Measurements from ENCODE around the gene ENPP1.

ENPP1 gene

DNA sequence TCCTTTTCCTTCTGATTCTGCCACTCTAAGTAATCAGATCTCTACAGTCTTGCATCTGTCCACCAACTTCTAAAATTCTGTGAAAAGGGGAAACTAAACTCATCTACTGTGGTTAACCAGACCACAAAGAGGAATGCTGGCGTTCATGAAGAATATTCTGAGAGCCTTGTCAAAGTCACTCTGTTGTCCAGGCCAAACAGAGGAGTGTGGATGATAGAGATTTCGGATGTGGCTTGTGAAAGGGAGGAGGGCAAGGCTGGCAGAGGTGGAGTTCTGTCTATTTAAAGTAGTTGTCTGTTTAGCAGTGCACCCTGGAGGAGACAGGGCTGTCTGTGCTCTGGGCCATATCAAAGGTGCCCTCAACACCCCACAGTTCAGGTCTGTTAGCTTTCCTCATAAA, 109.5 kb downstream of the ENPP1 start:
- Histone ChIP-seq H3K4me3 (ENCODE audit: insufficient read depth, low read depth, low read length, poor library complexity, severe bottlenecking) (no peak overlapping the region), H3K27me3 (replicated peaks; ENCODE audit: control insufficient read depth, insufficient read depth, low read length, poor library complexity, severe bottlenecking) (no peaks in the 10 kb centered on the region), H3K9me3 (ENCODE audit: control insufficient read depth, low read length) (no peaks in the 10 kb centered on the region), H3K36me3 (ENCODE audit: control insufficient read depth, insufficient read depth, low read length) (no peaks in the 10 kb centered on the region), H3K27ac (ENCODE audit: insufficient read depth, low read length, poor library complexity, severe bottlenecking) (no peak overlapping the region), H3K4me1 (ENCODE audit: control insufficient read depth, insufficient read depth, low read length, poor library complexity, severe bottlenecking) (peaks cover 7% of the 10 kb centered on the region)
- DNase-seq, result no peak

DNA sequence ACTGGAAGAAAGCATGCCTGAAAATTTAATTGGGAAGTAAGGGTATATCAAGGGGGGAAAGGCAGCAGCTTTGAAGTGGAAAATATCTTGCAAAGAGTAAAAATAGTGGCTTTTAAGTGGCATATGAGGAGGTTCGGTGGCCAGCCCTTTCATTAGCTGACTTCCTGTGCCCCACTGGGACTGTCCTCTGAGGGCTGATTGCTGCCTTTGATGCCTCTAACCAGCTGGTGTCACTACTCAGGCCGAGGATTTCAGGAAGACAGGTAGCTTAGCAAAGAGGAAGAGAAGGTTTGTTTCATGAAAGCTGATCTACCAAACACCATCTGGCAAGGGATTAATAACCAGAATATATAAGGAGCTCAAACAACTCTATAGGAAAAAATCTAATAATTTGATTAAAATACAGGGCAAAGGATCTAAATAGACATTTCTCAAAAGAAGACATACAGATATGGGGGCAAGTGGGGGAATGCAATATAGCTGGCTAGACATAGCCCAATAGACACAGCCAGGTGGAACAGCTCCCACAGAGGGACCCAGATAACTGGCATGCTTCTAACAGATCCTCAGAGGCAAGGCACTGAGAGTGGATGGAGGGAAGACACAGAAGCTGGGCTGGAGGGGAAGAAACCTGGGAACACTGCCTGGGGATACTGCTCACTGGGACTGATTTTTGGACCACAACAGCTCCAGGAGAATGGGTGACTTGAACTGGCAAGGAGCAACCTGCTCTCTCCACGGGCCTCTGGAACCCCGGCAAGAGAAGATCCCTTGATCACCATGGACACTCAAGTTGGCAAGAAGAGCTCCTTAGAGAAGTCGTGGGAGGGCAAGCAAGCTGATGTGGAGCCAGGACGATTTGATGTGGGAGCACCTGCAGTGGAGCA, 110.2 kb downstream of the ENPP1 start:
- H3K36me3 ChIP-seq (ENCODE audit: control insufficient read depth, insufficient read depth, low read length), result no peaks in the 10 kb centered on the region
- peaks cover 6% of the 10 kb centered on the region for H3K4me1 ChIP-seq (ENCODE audit: control insufficient read depth, insufficient read depth, low read length, poor library complexity, severe bottlenecking)
- no peak for DNase-seq
- H3K27me3 ChIP-seq (replicated peaks; ENCODE audit: control insufficient read depth, insufficient read depth, low read length, poor library complexity, severe bottlenecking), result no peaks in the 10 kb centered on the region
- no peak overlapping the region for H3K27ac ChIP-seq (ENCODE audit: insufficient read depth, low read length, poor library complexity, severe bottlenecking)
- no peak overlapping the region for H3K4me3 ChIP-seq (ENCODE audit: insufficient read depth, low read depth, low read length, poor library complexity, severe bottlenecking)
- no peaks in the 10 kb centered on the region for H3K9me3 ChIP-seq (ENCODE audit: control insufficient read depth, low read length)

DNA sequence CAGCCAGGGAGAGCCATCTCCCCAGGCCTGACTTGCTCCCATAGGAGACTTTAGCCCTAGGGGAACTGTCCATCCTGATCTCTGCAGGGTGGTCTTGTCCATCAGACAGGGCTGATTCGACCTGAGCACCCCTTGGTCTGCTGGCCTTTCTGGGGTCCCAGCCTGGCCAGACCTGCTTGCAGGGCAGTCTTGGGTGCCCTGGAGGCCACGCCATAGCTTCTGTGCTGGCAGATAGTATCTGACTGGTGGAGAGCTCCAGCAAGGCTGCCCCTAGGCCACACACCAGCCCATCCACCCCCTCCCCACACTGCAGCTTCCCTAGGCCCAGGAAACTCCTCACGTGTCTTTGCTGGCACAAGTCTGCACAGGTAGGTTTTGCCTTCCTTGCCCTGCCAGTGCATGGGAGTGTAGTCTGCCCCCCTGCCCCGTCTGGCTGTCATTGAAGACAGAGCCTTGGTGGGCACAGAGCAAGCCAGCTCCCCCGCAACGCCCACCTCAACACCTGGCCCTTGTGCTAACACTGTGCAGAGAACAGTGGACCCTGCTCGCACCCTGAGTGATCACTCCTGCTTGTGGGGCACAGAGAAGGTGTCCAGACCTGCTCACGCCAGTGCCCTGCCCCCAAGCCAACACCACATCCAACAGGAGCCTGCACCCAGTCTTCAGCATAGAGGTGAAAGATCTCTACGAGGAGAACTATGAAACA, 111.0 kb downstream of the ENPP1 start:
- Histone ChIP-seq H3K9me3 (ENCODE audit: control insufficient read depth, low read length) (no peaks in the 10 kb centered on the region), H3K4me3 (ENCODE audit: insufficient read depth, low read depth, low read length, poor library complexity, severe bottlenecking) (no peak overlapping the region), H3K27ac (ENCODE audit: insufficient read depth, low read length, poor library complexity, severe bottlenecking) (no peak overlapping the region), H3K36me3 (ENCODE audit: control insufficient read depth, insufficient read depth, low read length) (no peaks in the 10 kb centered on the region), H3K4me1 (ENCODE audit: control insufficient read depth, insufficient read depth, low read length, poor library complexity, severe bottlenecking) (peaks cover 6% of the 10 kb centered on the region), H3K27me3 (replicated peaks; ENCODE audit: control insufficient read depth, insufficient read depth, low read length, poor library complexity, severe bottlenecking) (no peaks in the 10 kb centered on the region)
- no peak for DNase-seq

- DNase-seq, result no peak
- Histone ChIP-seq H3K36me3 (ENCODE audit: control insufficient read depth, insufficient read depth, low read length) (no peaks in the 10 kb centered on the region), H3K4me1 (ENCODE audit: control insufficient read depth, insufficient read depth, low read length, poor library complexity, severe bottlenecking) (peaks cover 6% of the 10 kb centered on the region), H3K27me3 (replicated peaks; ENCODE audit: control insufficient read depth, insufficient read depth, low read length, poor library complexity, severe bottlenecking) (no peaks in the 10 kb centered on the region), H3K4me3 (ENCODE audit: insufficient read depth, low read depth, low read length, poor library complexity, severe bottlenecking) (no peak overlapping the region), H3K9me3 (ENCODE audit: control insufficient read depth, low read length) (no peaks in the 10 kb centered on the region), H3K27ac (ENCODE audit: insufficient read depth, low read length, poor library complexity, severe bottlenecking) (no peak overlapping the region)
Measured at GRCh38 chr6:131920656-131921055, 112.8 kb downstream of the ENPP1 start.

DNA sequence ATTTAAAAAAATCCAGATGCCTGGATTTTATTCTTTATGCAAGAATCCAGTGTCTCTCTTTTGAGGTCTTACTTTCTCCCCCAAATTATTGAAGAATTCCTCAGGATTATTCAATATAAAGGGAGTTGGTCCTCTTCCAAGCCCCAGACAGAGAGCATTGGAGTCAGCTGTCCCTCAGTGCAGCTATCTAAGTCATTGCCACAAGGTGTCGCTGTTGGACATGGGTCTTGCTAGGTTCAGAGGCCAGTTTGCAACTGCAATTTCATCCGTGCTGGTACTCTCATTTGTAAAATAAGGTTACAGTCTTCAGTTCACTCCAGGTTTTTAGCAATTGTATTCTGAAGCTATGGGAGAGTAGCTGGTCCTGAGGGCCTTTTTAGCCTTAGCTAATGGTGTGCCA, 115.5 kb downstream of the ENPP1 start:
- no peak for DNase-seq
- Histone ChIP-seq H3K9me3 (ENCODE audit: control insufficient read depth, low read length) (no peaks in the 10 kb centered on the region), H3K27me3 (replicated peaks; ENCODE audit: control insufficient read depth, insufficient read depth, low read length, poor library complexity, severe bottlenecking) (no peaks in the 10 kb centered on the region), H3K4me3 (ENCODE audit: insufficient read depth, low read depth, low read length, poor library complexity, severe bottlenecking) (no peak overlapping the region), H3K36me3 (ENCODE audit: control insufficient read depth, insufficient read depth, low read length) (no peaks in the 10 kb centered on the region), H3K4me1 (ENCODE audit: control insufficient read depth, insufficient read depth, low read length, poor library complexity, severe bottlenecking) (no peaks in the 10 kb centered on the region), H3K27ac (ENCODE audit: insufficient read depth, low read length, poor library complexity, severe bottlenecking) (no peak overlapping the region)

- DNase-seq, result no peak
- H3K4me1 ChIP-seq (ENCODE audit: control insufficient read depth, insufficient read depth, low read length, poor library complexity, severe bottlenecking), result no peaks in the 10 kb centered on the region
- H3K27me3 ChIP-seq (replicated peaks; ENCODE audit: control insufficient read depth, insufficient read depth, low read length, poor library complexity, severe bottlenecking), result no peaks in the 10 kb centered on the region
- H3K27ac ChIP-seq (ENCODE audit: insufficient read depth, low read length, poor library complexity, severe bottlenecking), result no peak overlapping the region
- H3K4me3 ChIP-seq (ENCODE audit: insufficient read depth, low read depth, low read length, poor library complexity, severe bottlenecking), result no peak overlapping the region
- no peaks in the 10 kb centered on the region for H3K9me3 ChIP-seq (ENCODE audit: control insufficient read depth, low read length)
- H3K36me3 ChIP-seq (ENCODE audit: control insufficient read depth, insufficient read depth, low read length), result no peaks in the 10 kb centered on the region
Measured at GRCh38 chr6:131924881-131925474, 117.2 kb downstream of the ENPP1 start.

GRCh38 chr6:131929264-131929663, 121.4 kb downstream of the ENPP1 start:
- Histone ChIP-seq H3K36me3 (ENCODE audit: control insufficient read depth, insufficient read depth, low read length) (no peaks in the 10 kb centered on the region), H3K9me3 (ENCODE audit: control insufficient read depth, low read length) (no peaks in the 10 kb centered on the region), H3K27me3 (replicated peaks; ENCODE audit: control insufficient read depth, insufficient read depth, low read length, poor library complexity, severe bottlenecking) (no peaks in the 10 kb centered on the region), H3K4me3 (ENCODE audit: insufficient read depth, low read depth, low read length, poor library complexity, severe bottlenecking) (no peak overlapping the region), H3K4me1 (ENCODE audit: control insufficient read depth, insufficient read depth, low read length, poor library complexity, severe bottlenecking) (no peaks in the 10 kb centered on the region), H3K27ac (ENCODE audit: insufficient read depth, low read length, poor library complexity, severe bottlenecking) (no peak overlapping the region)
- no peak for DNase-seq

DNA sequence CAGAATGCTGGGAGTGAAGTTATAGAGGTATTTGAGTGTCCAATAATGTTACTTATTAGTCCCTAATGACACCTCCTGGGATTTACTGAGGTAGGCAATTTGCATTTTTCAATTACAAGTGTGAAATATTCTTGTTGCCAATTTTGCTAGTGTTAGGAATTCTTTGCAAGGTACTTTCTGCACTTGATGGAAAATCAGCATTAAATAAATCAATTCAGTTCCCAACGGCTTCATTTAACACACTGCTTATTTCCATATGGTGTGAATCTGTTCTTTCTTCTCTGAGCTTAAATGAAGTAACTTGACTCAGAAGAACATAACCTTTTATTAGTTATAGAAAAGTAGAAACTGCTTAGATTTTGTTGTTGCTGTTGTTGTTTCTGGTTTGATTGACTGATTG, 122.2 kb downstream of the ENPP1 start:
- no peak for DNase-seq
- H3K4me3 ChIP-seq (ENCODE audit: insufficient read depth, low read depth, low read length, poor library complexity, severe bottlenecking), result no peak overlapping the region

DNA sequence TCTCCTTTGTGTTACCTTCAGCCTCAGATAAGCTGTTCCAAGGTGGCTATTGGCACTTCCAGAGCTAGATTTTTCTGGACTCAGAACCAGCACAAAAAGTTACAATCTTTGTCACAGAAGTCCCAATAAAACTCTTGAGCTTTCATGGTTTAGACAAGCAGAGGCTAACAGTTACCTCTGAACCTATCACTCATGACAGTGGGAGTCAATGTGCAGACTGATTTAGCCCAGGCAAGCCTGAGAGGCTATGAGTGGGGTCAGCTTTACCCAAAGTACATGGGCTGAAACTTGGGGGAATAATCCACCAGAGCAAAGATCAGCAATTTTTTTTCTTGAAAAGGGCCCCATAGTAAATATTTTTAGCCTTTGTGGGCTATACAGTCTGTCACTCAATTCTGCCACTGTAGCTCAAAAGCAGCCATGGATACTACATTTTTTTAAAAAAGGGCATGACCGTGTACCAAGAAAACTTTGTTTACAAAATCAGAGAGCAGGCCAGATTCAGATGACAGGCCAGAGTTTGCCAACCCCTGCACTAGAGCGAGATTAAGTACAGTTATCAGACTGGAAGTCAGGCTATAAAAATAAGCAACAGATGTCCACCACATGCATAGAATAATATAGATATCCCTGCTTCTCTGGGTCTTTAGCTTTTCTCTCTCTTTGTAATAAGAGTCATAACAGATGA, 123.4 kb downstream of the ENPP1 start:
- Histone ChIP-seq H3K27ac (ENCODE audit: insufficient read depth, low read length, poor library complexity, severe bottlenecking) (no peak overlapping the region), H3K9me3 (ENCODE audit: control insufficient read depth, low read length) (no peaks in the 10 kb centered on the region), H3K27me3 (replicated peaks; ENCODE audit: control insufficient read depth, insufficient read depth, low read length, poor library complexity, severe bottlenecking) (no peaks in the 10 kb centered on the region), H3K36me3 (ENCODE audit: control insufficient read depth, insufficient read depth, low read length) (no peaks in the 10 kb centered on the region), H3K4me3 (ENCODE audit: insufficient read depth, low read depth, low read length, poor library complexity, severe bottlenecking) (no peak overlapping the region), H3K4me1 (ENCODE audit: control insufficient read depth, insufficient read depth, low read length, poor library complexity, severe bottlenecking) (no peaks in the 10 kb centered on the region)
- no peak for DNase-seq

More for the DNA sequence above, 122.2 kb downstream of the ENPP1 start:
- no peaks in the 10 kb centered on the region for H3K9me3 ChIP-seq (ENCODE audit: control insufficient read depth, low read length)
- no peaks in the 10 kb centered on the region for H3K4me1 ChIP-seq (ENCODE audit: control insufficient read depth, insufficient read depth, low read length, poor library complexity, severe bottlenecking)
- no peaks in the 10 kb centered on the region for H3K36me3 ChIP-seq (ENCODE audit: control insufficient read depth, insufficient read depth, low read length)
- H3K27me3 ChIP-seq (replicated peaks; ENCODE audit: control insufficient read depth, insufficient read depth, low read length, poor library complexity, severe bottlenecking), result no peaks in the 10 kb centered on the region
- H3K27ac ChIP-seq (ENCODE audit: insufficient read depth, low read length, poor library complexity, severe bottlenecking), result no peak overlapping the region

Data from effector memory CD4-positive, alpha-beta T cell (primary cell).